NAMALWA (cell line): ENCODE data around the gene CCDC47.

Experiments used
- DNase-seq: peaks from one replicate; pipeline ENCODE4 v3.0.0-alpha.2; 2015; ENCODE audit warnings: low spot score

CCDC47 gene

DNA sequence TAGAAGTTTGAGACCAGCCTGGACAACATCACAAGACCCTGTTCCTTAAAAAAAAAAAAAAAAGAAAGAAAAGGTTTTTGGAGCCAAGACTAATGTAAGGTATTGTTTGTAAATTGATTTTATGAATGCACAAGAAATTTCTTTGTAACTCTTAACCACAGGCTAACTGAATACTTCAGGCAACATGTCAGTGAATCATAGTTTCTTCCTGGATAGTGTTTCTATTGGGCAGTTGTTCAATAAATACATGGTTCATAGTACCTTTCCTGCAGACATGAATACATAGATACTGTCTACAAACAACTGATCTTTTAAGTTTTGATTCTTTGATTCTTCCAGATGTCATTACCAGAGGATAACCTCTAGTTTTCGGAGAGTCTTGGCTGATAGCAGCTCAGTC lies 12.2 kb upstream of the CCDC47 start:
- DNase-seq = no peak

GRCh38 chr17:63783522-63783921 lies 10.1 kb upstream of the CCDC47 start:
- DNase-seq = no peak

GRCh38 chr17:63780928-63781327 lies 7.5 kb upstream of the CCDC47 start:
- DNase-seq = no peak

- DNase-seq = no peak
Measured at GRCh38 chr17:63780507-63780906, 7.1 kb upstream of the CCDC47 start.

- DNase-seq = no peak
Measured at GRCh38 chr17:63775420-63775819, 2.0 kb upstream of the CCDC47 start.

DNA sequence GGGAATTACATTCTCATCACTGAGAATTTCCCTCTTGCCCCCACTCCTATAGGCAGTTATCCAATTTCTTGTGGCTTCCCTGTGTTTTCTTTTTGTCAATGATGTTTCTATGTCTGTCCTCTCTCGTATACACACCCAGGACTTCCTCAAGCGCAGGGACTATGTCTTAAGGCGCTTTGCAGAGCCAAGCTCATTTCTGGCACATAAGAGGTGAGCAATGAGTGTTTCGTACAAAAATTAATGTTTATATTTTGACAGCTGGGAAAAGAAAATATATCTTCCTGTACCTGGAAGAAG lies 1.5 kb upstream of the CCDC47 start:
- peak; percentile 54 for DNase-seq

- DNase-seq = no peak
Measured at GRCh38 chr17:63774141-63774968, 958 bp upstream of the CCDC47 start, which contains the start of gene DDX42. Gene DDX42 (plus strand): TSS chr17:63774170. CDS start chr17:63787050, 12,880 bp downstream.

DNA sequence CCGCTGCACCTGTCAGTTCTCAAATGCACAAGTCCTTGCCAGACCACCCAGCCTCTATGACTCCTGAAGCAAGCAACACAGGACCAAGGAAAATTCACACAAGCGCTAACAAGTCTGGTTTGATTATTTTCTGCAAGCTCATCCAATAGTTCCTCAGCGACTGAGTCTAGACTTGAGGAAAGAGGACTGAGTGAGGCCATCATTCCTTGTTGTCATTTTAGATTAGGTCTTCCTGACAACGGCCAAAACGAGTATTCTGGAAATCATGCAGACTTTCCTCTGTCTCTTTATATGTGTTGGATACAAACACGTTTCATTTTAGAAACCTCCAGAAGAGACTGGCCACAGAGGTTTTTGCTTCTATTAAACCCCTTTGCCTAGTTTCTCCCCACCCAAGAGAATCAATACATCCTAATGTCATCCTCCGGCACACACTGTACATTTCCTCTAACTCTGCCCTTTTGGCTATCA lies 561 bp downstream of the CCDC47 start:
- DNase-seq = peak; percentile 51

- no peak for DNase-seq
Measured at GRCh38 chr17:63768433-63768832, 5.0 kb downstream of the CCDC47 start.

DNA sequence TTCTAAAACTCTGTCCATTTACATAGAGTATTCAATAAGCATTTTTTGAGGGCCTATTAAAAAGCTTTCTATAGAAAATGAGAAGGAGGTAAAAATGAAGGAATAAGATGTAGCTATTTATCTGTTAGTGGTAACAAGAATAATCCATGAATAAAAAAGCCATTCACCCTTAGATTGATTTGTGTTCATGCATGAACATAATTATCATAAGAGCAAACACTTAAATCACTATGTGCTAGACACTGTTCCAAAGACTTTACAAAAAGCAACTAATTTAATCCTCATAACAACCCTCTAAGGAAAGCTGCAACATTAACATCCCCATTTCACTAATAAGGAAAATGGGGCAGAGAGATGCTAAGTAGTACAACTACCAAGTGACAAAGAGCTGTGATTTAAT lies 6.6 kb downstream of the CCDC47 start:
- no peak for DNase-seq

- no peak for DNase-seq
Measured at GRCh38 chr17:63764716-63765115, 8.7 kb downstream of the CCDC47 start.

GRCh38 chr17:63762161-63763078 lies 11.0 kb downstream of the CCDC47 start:
- DNase-seq = no peak

DNA sequence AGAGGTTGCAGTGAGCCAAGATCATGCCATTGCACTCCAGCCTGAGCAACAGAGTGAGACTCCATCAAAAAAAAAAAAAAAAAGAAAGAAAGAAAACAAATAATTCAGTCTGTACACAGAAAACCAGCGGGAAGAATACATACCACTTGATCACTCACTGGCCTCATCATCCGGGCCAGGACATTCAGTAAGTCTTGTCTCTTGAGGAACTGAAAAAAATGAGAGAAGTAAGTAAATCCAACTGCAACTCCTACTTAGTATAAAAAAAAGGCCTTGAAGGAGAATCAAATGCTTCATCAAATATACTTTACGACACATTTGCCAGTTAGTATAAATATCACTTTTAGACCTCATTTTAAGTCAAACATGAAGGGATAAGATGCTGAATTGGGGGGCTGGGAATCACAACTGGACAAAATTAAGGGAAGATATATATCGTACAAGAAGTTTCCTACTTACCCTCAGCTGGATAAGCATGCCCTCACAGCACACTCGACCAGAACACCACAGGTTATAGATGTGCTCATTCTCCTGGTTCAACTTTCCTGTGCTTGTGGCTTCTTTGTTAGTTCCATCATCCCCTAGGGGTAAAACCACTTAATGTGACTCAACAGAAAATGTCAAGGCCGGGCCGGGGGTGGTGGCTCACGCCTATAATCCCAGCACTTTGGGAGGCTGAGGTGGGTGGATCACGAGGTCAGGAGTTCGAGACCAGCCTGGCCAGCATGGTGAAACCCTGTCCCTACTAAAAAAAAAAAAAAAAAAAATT lies 12.4 kb downstream of the CCDC47 start:
- no peak for DNase-seq

DNA sequence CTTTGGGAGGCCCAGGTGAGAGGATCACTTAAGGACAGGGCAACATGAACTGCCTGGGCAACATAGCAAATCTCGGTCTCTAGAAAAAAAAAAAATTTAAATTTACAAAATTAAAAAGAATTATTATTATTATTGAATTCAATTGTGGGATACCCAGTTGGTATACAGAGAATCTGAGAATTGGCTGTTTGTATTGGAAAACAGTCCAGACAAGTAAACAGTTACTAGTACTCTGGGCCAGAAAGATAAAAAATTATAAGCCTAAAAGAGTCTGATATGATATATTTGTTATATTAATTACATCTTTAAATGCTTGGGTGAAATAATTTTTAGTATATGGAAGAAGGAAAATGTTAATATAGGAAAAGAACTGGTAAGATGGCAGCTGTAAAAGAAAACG lies 15.0 kb downstream of the CCDC47 start:
- no peak for DNase-seq

GRCh38 chr17:63754046-63754445 lies 19.4 kb downstream of the CCDC47 start:
- DNase-seq = no peak

GRCh38 chr17:63753215-63753614 lies 20.2 kb downstream of the CCDC47 start:
- DNase-seq = no peak

DNA sequence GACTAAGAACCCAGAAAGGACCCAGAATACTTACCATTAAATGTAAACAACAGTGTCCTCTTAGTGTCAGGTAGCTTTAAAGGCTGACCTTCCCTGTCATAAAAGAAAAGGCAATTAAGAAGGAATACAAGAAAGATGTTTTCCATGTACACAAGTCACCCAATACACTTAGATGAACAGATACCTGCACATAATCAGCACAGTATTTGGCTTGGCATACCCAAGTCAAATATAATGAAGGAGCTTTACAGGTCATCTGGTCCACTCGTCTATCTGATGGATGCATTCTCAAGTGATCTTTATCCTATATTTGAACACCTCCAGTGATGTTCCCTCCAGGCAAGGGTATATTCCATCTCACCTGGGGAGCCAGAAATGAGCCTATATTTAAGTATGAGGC lies 20.7 kb downstream of the CCDC47 start:
- no peak for DNase-seq

DNA sequence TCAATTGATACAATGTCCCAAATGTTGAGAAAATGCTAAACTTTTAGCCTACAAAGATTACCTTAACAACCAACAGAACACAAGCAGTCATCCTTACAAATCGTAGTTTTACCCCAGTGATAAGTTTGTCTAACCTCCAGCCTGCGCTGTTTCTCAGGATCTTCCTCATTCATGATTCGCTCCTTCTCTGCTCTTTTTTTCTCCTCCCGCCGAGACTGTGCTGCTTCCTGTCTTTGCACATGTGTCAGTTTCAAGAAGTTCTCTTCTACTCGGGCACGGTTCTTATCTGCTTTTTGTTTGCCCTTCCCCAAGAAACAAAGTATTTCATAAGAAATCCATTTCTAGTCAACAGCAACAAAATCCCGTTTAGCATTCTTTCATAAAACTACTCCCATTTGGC lies 21.6 kb downstream of the CCDC47 start:
- no peak for DNase-seq

- DNase-seq = peak; percentile 98
Measured at GRCh38 chr17:63741408-63742173, 31.8 kb downstream of the CCDC47 start, which contains the start of gene STRADA. Gene STRADA (minus strand): TSS chr17:63741799. CDS start chr17:63728369, 13,430 bp downstream.

- no peak for DNase-seq
Measured at GRCh38 chr17:63741143-63741407, 32.3 kb downstream of the CCDC47 start.

GRCh38 chr17:63740464-63741142 lies 32.8 kb downstream of the CCDC47 start:
- DNase-seq = peak; percentile 57
